ENCODE results near the gene ACE2. TPM values are rescaled to one million over a fixed set of nuclear protein-coding genes. Genes with fewer than 3 reads are reported as not detected.

Gene ACE2
- total RNA-seq, 1 donor from 2014 or later = 2.6 TPM

- peaks cover 6% of the 10 kb centered on the region for H3K4me1 ChIP-seq
- TF ChIP-seq CTCF (IDR thresholded peaks at IDR 0.05) = no peak
- H3K36me3 ChIP-seq = no peaks in the 10 kb centered on the region
- no peak overlapping the region for H3K27ac ChIP-seq
- DNase-seq (no peak), ATAC-seq (no peak)
- intact Hi-C loops (cut with DNase I) = no loop called here
- no peak overlapping the region for H3K4me3 ChIP-seq
- H3K9me3 ChIP-seq = no peaks in the 10 kb centered on the region
- no peaks in the 10 kb centered on the region for H3K27me3 ChIP-seq (ENCODE audit: low read depth)
Measured at GRCh38 chrX:15576019-15576418, 24.7 kb downstream of the ACE2 start.

GRCh38 chrX:15574017-15574416, 26.7 kb downstream of the ACE2 start:
- Histone ChIP-seq H3K4me1 (no peaks in the 10 kb centered on the region), H3K4me3 (no peak overlapping the region), H3K27me3 (ENCODE audit: low read depth) (no peaks in the 10 kb centered on the region), H3K9me3 (no peaks in the 10 kb centered on the region), H3K36me3 (no peaks in the 10 kb centered on the region), H3K27ac (no peak overlapping the region)
- ATAC-seq (peak in 1 of 2 donors; percentile 54), DNase-seq (no peak)
- TF ChIP-seq CTCF (IDR thresholded peaks at IDR 0.05) = no peak
- intact Hi-C loops (cut with DNase I) = no loop called here

- H3K27me3 ChIP-seq (ENCODE audit: low read depth) = no peaks in the 10 kb centered on the region
- ATAC-seq = no peak
- H3K27ac ChIP-seq = no peak overlapping the region
- intact Hi-C loops (cut with DNase I) = no loop called here
- no peaks in the 10 kb centered on the region for H3K36me3 ChIP-seq
- H3K4me1 ChIP-seq = no peaks in the 10 kb centered on the region
- H3K4me3 ChIP-seq = no peak overlapping the region
- H3K9me3 ChIP-seq = no peaks in the 10 kb centered on the region
- DNase-seq = no peak
- no peak for TF ChIP-seq CTCF (IDR thresholded peaks at IDR 0.05)
Measured at GRCh38 chrX:15570145-15570544, 30.6 kb downstream of the ACE2 start.

GRCh38 chrX:15567886-15568616, 32.7 kb downstream of the ACE2 start:
- Histone ChIP-seq H3K27me3 (ENCODE audit: low read depth) (no peaks in the 10 kb centered on the region), H3K27ac (no peak overlapping the region), H3K4me1 (no peaks in the 10 kb centered on the region), H3K9me3 (no peaks in the 10 kb centered on the region), H3K4me3 (no peak overlapping the region), H3K36me3 (no peaks in the 10 kb centered on the region)
- peak; percentile 23 for TF ChIP-seq CTCF (IDR thresholded peaks at IDR 0.05)
- DNase-seq (no peak), ATAC-seq (peak in 1 of 2 donors; percentile 56)
- intact Hi-C loops (cut with DNase I) = loop anchor here (10.0 kb wide), 1 partner anchor 73 kb away; the partner anchor contains the start of gene PIR

GRCh38 chrX:15567267-15567666, 33.5 kb downstream of the ACE2 start:
- no peak for TF ChIP-seq CTCF (IDR thresholded peaks at IDR 0.05)
- no peaks in the 10 kb centered on the region for H3K4me1 ChIP-seq
- DNase-seq (no peak), ATAC-seq (no peak)
- H3K4me3 ChIP-seq = no peak overlapping the region
- H3K27ac ChIP-seq = no peak overlapping the region
- intact Hi-C loops (cut with DNase I) = loop anchor here (10.0 kb wide), 1 partner anchor 72 kb away; the partner anchor contains the start of gene PIR
- no peaks in the 10 kb centered on the region for H3K36me3 ChIP-seq
- H3K27me3 ChIP-seq (ENCODE audit: low read depth) = no peaks in the 10 kb centered on the region
- H3K9me3 ChIP-seq = no peaks in the 10 kb centered on the region

Data from lower lobe of right lung (tissue), 2 donors.